NB4 (cell line): ENCODE data around the gene DOCK2.

Experiments
- CTCF ChIP-seq: IDR thresholded peaks from one replicate; pipeline ENCODE4 v1.5.1; 2012; ENCODE audit warnings: low read depth, low read length
- MAX ChIP-seq: IDR thresholded peaks from 2 replicates; pipeline ENCODE4 v1.6.1; 2011; ENCODE audit warnings: low read depth, low read length
- POLR2A ChIP-seq: IDR thresholded peaks from 2 replicates; pipeline ENCODE4 v1.6.1; 2011; ENCODE audit warnings: mild to moderate bottlenecking; ENCODE audit not compliant: insufficient read length; ENCODE audit errors: extremely low read depth

DNA sequence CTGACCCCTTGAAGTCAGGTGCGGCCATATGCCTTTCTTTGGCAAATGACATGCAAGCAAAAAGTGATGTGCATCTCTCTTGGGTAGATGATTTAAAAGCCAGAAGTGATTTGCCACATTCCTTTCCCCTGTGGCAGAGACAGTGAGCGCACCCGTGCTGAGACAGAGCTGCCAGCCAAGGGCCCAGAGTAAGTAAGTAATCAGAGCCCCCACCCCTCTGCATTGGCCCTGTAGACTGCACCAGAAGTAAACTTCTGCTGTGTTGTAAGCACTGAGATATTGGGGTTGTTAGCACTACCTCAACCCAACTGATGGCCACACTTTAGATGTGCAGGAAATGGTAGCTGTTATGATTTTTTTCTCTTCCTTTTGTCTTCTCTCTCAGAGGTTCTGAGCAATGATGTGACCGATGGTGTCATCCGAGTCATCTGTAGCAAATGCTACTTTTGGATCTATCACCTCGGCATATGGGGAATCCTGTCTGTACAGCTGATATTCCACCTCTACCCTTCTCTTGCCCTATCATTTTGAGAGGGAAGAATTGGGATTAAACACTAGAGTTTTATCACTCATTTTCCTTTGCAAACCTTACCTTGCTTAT, 58.0 kb downstream of the DOCK2 start:
- TF ChIP-seq CTCF (no peak), POLR2A (no peak), MAX (no peak)
